NOMO-1 treated with dmso at 0.1 percent for 144 hours (cell line): ENCODE results near the gene TCTA.

ENCODE experiments used
- DNase-seq: peaks from one replicate; lab custom pipeline; 2025; ENCODE audit not compliant: unreplicated experiment; lab: John Stamatoyannopoulos, UW

Gene TCTA

GRCh38 chr3:49410066-49410845, 2.0 kb upstream of the TCTA start:
- no peak for DNase-seq

- DNase-seq, result no peak
Observed at GRCh38 chr3:49410846-49411534, 1.2 kb upstream of the TCTA start.

GRCh38 chr3:49411535-49411967, 672 bp upstream of the TCTA start:
- DNase-seq, result no peak

GRCh38 chr3:49412632-49413337, 562 bp downstream of the TCTA start:
- DNase-seq, result no peak

- DNase-seq, result no peak
Observed at GRCh38 chr3:49413338-49413734, 1.1 kb downstream of the TCTA start.

- DNase-seq, result no peak
Observed at GRCh38 chr3:49414753-49415152, 2.5 kb downstream of the TCTA start.

GRCh38 chr3:49415931-49416601, 3.8 kb downstream of the TCTA start:
- DNase-seq, result peak; percentile 42

GRCh38 chr3:49416867-49417266, 4.6 kb downstream of the TCTA start:
- no peak for DNase-seq

GRCh38 chr3:49417516-49418120, 5.4 kb downstream of the TCTA start:
- DNase-seq, result no peak

- no peak for DNase-seq
Observed at GRCh38 chr3:49421890-49422378, 9.7 kb downstream of the TCTA start.

GRCh38 chr3:49422379-49423248, 10.4 kb downstream of the TCTA start, which contains the start of gene AMT:
Gene AMT, minus strand, starts transcription at chr3:49422473. Its CDS starts 23 bp downstream, at chr3:49422450.
- DNase-seq, result no peak

- no peak for DNase-seq
Observed at GRCh38 chr3:49424816-49425215, 12.6 kb downstream of the TCTA start.

- DNase-seq, result no peak
Observed at GRCh38 chr3:49427586-49427985, 15.4 kb downstream of the TCTA start.

GRCh38 chr3:49428752-49429080, 16.5 kb downstream of the TCTA start:
- no peak for DNase-seq

GRCh38 chr3:49434731-49435130, 22.5 kb downstream of the TCTA start:
- DNase-seq, result no peak

GRCh38 chr3:49445391-49445790, 33.2 kb downstream of the TCTA start:
- no peak for DNase-seq

GRCh38 chr3:49453621-49454020, 41.4 kb downstream of the TCTA start:
- no peak for DNase-seq

- no peak for DNase-seq
Observed at GRCh38 chr3:49454458-49454857, 42.2 kb downstream of the TCTA start.

GRCh38 chr3:49454898-49455681, 42.9 kb downstream of the TCTA start:
- no peak for DNase-seq
